Body of pancreas (tissue), 4 donors: ENCODE data around the gene TRUB1. TPM values are rescaled to one million over a fixed set of nuclear protein-coding genes. Genes with fewer than 3 reads are reported as not detected.

ENCODE experiments used
- ATAC-seq: fragments of 150-250 bp; one replicate; pipeline ENCODE4 v1.9.1; 2016
- DNase-seq, 4 donors: peaks; one replicate each; pipeline ENCODE4 v3.0.0-alpha.2; 2019
- H3K27ac ChIP-seq, 4 donors: fragments of 200-600 bp; sonication (generic); 1 replicate in 3 of 4; 2 replicates in 1 of 4; pipeline versions ENCODE4 v1.5.1 to v1.6.1; 2016 to 2019; ENCODE audit warnings: mild to moderate bottlenecking in 1 of 4, mixed read lengths in 1 of 4, moderate library complexity in 1 of 4
- H3K27me3 ChIP-seq, 2 donors: fragments of 200-600 bp; sonication (generic); one replicate each; pipeline ENCODE4 v1.6.0; 2016; ENCODE audit warnings: mild to moderate bottlenecking in 1 of 2
- H3K36me3 ChIP-seq, 2 donors: fragments of 200-600 bp; sonication (generic); replicated peaks in 1 of 2; 2 replicates each; pipeline ENCODE4 v1.5.1; 2016; ENCODE audit warnings: low read depth in 2 of 2; ENCODE audit not compliant: insufficient read depth in 1 of 2
- H3K4me1 ChIP-seq: fragments of 200-600 bp; sonication (generic); one replicate; pipeline ENCODE4 v1.6.0; 2016
- H3K4me3 ChIP-seq, 2 donors: fragments of 200-600 bp; sonication (generic); 1 replicate in 1 of 2; 2 replicates in 1 of 2; pipeline ENCODE4 v1.5.1; 2016 to 2019
- H3K9me3 ChIP-seq, 3 donors: fragments of 200-600 bp; sonication (generic); 1 replicate in 2 of 3; 2 replicates in 1 of 3; pipeline ENCODE4 v1.5.1; 2016
- POLR2A ChIP-seq, 3 donors: fragments of 450-650 bp; IDR thresholded peaks; one replicate each; pipeline ENCODE4 v1.6.1; 2016; ENCODE audit warnings: antibody characterized with exemption in 3 of 3, mild to moderate bottlenecking in 2 of 3
- WGBS, 2 donors: methylation state at CpG; one replicate each; pipeline ENCODE4 v1.1.5; 2017; 5-methylcytosine and 5-hydroxymethylcytosine counted together
- intact Hi-C: fragments of 100-400 bp; cut with DNase I; formaldehyde crosslinking; loops from one replicate; pipeline ENCODE4 v1.15.1; 2023
- total RNA-seq, 2 donors: library from RNA; depleted of rRNA; stranded (reverse); fragments of >200 nt; gene quantifications; one replicate each; pipeline ENCODE4 v1.1.0, GENCODE V29; 2016
- TF ChIP-seq, protein P1 (sequence below), 7 experiments: fragments of 450-650 bp in 4 of 7; fragments of 200-600 bp in 3 of 7; sonication (generic) in 3 of 7; IDR thresholded peaks; one replicate each; pipeline ENCODE4 v1.5.1; 2016 to 2019; ENCODE audit warnings: antibody characterized with exemption in 7 of 7

The TRUB1 gene
- total RNA-seq, 2 donors from 2014 or later: 12.2 to 38.2 TPM

DNA sequence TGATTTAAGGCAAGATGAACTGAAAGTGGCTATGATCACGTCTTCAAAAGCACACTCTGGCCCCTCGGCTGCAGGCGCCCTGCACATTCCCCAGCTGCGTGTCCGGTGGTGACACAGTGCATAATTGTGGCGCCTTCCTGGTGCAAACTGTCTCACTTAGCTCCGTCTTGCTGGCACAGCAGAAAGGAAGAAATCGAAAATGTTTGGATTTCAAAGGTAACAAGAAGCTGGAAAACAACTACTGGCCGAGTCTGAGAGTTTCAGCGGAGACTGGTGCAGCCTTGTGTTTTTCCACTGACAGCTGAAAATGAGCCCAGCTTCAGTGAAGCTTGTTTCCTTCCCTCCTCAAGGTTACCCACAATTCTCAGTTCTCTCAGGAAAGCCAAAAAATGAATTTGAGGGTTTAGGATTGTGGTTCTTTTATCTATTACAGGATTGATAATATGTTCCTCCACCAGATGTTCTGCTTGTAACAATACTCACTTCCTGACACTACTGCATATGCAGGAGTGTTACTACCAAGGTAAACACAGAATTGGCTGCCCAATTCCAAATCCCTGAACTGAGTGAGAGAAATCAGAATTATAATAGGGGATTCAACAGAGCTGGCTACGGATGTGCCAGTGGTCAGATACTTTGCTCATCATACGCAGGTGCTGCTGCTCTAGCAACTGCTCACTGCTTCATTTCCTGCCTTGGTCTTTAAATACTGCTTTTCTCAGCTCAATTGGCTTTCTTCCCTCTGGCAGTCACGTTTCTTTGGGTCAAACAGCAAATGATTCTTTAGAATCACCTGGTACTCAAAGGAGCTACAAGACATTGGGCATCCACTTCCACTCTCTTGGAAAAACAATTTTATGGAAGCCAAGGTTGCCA lies 63.7 kb downstream of the TRUB1 start:
- intact Hi-C loops: no loop called here
- no peak overlapping the region for H3K4me3 ChIP-seq
- TF ChIP-seq POLR2A (IDR thresholded peaks at IDR 0.05): no peak
- TF ChIP-seq, protein P1, sequence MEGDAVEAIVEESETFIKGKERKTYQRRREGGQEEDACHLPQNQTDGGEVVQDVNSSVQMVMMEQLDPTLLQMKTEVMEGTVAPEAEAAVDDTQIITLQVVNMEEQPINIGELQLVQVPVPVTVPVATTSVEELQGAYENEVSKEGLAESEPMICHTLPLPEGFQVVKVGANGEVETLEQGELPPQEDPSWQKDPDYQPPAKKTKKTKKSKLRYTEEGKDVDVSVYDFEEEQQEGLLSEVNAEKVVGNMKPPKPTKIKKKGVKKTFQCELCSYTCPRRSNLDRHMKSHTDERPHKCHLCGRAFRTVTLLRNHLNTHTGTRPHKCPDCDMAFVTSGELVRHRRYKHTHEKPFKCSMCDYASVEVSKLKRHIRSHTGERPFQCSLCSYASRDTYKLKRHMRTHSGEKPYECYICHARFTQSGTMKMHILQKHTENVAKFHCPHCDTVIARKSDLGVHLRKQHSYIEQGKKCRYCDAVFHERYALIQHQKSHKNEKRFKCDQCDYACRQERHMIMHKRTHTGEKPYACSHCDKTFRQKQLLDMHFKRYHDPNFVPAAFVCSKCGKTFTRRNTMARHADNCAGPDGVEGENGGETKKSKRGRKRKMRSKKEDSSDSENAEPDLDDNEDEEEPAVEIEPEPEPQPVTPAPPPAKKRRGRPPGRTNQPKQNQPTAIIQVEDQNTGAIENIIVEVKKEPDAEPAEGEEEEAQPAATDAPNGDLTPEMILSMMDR (IDR thresholded peaks at IDR 0.05): no peak
- H3K9me3 ChIP-seq: no peaks in the 10 kb centered on the region
- no peaks in the 10 kb centered on the region for H3K36me3 ChIP-seq
- WGBS, 2 donors: 49 to 58% methylated on average over 13 of the region's 13 CpGs
- no peaks in the 10 kb centered on the region for H3K4me1 ChIP-seq
- ATAC-seq (peak; percentile 68), DNase-seq (peak in 3 of 4 donors; percentile 9 to 40 (median 19))
- H3K27me3 ChIP-seq: no peaks in the 10 kb centered on the region
- H3K27ac ChIP-seq: no peak overlapping the region

DNA sequence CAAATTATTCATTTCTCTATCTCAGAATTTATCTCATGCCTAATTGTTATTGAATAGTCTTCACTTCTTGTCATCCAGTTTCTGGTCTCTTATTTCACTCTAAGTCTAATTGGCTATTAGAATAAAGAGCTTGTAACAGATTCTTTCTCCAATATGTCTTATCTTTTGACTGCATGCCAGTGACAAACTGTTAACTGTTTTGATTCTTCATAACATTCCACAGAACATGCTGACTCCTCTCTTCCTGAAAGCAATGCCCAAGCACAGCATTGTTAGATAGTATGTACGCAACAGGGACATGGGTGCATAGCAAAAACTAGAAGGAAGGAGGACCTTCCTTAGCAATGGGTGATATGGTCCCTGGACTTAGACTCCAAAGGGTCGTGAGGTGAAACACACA lies 65.4 kb downstream of the TRUB1 start:
- H3K27ac ChIP-seq: no peak overlapping the region
- H3K36me3 ChIP-seq: no peaks in the 10 kb centered on the region
- ATAC-seq (no peak), DNase-seq (no peak)
- H3K9me3 ChIP-seq: no peaks in the 10 kb centered on the region
- no peaks in the 10 kb centered on the region for H3K4me1 ChIP-seq
- TF ChIP-seq, protein P1 (IDR thresholded peaks at IDR 0.05): no peak
- TF ChIP-seq POLR2A (IDR thresholded peaks at IDR 0.05): no peak
- intact Hi-C loops: no loop called here
- WGBS, 2 donors: 86 to 93% methylated on average over 2 of the region's 2 CpGs
- no peaks in the 10 kb centered on the region for H3K27me3 ChIP-seq
- no peak overlapping the region for H3K4me3 ChIP-seq

DNA sequence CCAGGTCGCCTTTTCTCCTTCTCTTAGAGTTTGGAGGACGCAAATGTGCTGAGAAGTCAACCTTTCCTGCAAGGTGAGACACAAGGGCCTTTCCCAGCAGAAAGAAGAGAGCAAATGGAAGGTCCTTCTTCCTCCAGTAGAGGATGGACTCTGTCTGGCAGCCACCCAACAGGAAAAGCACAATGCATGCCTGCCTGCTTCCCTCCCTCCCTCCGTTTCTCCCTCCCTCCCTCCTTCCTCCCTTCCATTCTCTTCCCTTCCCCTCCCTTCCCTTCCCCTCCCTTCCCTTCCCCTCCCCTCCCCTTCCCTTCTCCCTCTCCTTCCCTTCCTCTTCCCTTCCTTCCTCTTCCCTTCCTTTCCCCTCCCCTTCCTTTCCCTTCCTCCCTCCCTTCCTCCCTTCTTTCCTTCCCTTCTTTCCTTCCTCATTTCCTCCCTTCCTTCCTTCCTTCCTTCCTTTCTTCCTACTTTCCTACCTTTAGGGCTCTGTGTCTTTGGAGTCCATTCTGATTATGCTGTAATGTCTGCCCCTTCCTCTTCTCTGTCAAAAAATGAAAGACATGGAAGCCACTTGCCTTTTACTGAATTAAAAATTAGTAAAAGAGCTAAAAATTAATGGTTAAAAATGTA lies 66.4 kb downstream of the TRUB1 start:
- no peak overlapping the region for H3K27ac ChIP-seq
- intact Hi-C loops: no loop called here
- no peak overlapping the region for H3K4me3 ChIP-seq
- WGBS, 2 donors: 80 to 82% methylated on average over 3 of the region's 3 CpGs
- no peaks in the 10 kb centered on the region for H3K4me1 ChIP-seq
- no peaks in the 10 kb centered on the region for H3K36me3 ChIP-seq
- H3K27me3 ChIP-seq: no peaks in the 10 kb centered on the region
- no peaks in the 10 kb centered on the region for H3K9me3 ChIP-seq
- TF ChIP-seq POLR2A (IDR thresholded peaks at IDR 0.05): no peak
- TF ChIP-seq, protein P1 (IDR thresholded peaks at IDR 0.05): no peak
- ATAC-seq (no peak), DNase-seq (no peak)

DNA sequence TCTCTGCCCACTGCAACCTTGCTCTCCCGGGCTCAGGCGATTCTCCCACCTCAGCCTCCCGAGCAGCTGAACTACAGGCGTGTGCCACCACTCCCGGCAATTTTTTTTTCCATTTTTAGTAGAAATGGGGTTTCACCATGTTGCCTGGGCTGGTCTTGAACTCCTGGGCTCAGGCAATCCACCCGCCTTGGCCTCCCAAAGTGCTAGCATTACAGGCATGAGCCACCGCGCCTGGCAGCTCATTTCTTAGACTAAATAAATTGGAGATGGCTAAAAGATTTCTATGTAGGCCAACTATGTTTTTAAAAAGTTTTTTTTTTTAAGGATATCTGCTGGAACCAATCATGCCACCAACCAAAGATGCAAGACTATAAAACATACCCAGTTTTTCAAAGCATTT lies 67.8 kb downstream of the TRUB1 start:
- H3K27me3 ChIP-seq: no peaks in the 10 kb centered on the region
- no peaks in the 10 kb centered on the region for H3K36me3 ChIP-seq
- DNase-seq: no peak
- TF ChIP-seq, protein P1 (IDR thresholded peaks at IDR 0.05): no peak
- TF ChIP-seq POLR2A (IDR thresholded peaks at IDR 0.05): no peak
- no peaks in the 10 kb centered on the region for H3K9me3 ChIP-seq
- 93 to 94% methylated on average over 8 of the region's 8 CpGs for WGBS, 2 donors
- intact Hi-C loops: no loop called here
- H3K4me3 ChIP-seq: no peak overlapping the region
- no peak overlapping the region for H3K27ac ChIP-seq
- no peaks in the 10 kb centered on the region for H3K4me1 ChIP-seq
- no peak for ATAC-seq
